ENCODE measurements around the gene HHAT.
"Not testable (repeated sequence)": the region's sequence is repeated elsewhere in the genome, so short reads cannot be mapped to it uniquely, and the experiment has no call there.

The HHAT gene

DNA sequence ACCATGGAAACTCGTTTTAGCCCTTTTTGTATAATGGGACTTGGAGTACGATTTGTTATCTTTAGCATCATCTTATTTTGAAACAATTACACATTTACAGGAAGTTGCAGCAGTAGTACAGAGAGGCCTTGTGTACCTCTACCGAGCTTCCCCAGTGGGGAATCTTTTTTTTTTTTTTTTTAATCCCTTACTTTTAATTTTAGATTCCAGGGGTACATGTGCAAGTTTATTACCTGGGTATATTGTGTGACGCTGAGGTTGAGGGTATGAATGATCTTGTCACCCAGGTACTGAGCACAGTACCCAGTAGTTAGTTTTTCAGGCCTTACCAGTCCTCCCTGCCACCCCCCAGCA, 45.9 kb downstream of the HHAT start:
- TF ChIP-seq GATA1 (IDR thresholded peaks at IDR 0.05; ENCODE audit: low read depth, low read length) (no peak), POLR2A (IDR thresholded peaks at IDR 0.05; ENCODE audit: low read length) (no peak)
- DNase-seq, result no peak

DNA sequence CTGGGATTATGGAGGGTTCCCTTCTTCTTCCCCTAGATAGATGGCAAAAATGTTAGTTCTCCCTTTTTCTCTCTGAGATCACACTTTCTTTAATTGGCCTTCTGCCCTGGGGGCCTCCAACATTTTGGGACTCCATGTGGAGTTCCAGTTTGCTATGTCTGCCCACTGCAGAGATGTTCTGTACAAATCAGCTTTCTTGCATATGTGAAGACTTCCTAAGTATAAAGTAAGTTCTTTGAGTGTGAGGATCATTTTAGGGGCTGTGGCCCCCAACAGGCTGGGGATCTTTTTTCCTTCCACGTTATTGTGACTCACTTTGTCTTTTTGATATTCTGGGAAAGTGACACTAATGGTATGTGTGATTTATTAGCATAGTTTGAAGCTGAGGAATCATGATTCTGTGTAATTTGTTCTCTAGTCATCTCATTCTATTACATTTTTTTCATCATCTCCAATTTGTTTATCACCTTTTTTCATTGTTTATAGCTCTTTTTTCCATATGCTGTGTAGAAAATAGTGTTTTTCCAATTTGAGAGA, 48.2 kb downstream of the HHAT start:
- DNase-seq, result no peak
- TF ChIP-seq POLR2A (IDR thresholded peaks at IDR 0.05; ENCODE audit: low read length), result no peak
- TF ChIP-seq GATA1 (IDR thresholded peaks at IDR 0.05; ENCODE audit: low read depth, low read length), result no peak

GRCh38 chr1:210377731-210378333, 49.1 kb downstream of the HHAT start:
- TF ChIP-seq POLR2A (IDR thresholded peaks at IDR 0.05; ENCODE audit: low read length) (no peak), GATA1 (IDR thresholded peaks at IDR 0.05; ENCODE audit: low read depth, low read length) (no peak)
- no peak for DNase-seq

GRCh38 chr1:210378736-210379135, 50.0 kb downstream of the HHAT start:
- TF ChIP-seq POLR2A (IDR thresholded peaks at IDR 0.05; ENCODE audit: low read length) (no peak), GATA1 (IDR thresholded peaks at IDR 0.05; ENCODE audit: low read depth, low read length) (no peak)
- no peak for DNase-seq

- TF ChIP-seq GATA1 (IDR thresholded peaks at IDR 0.05; ENCODE audit: low read depth, low read length), result no peak
- TF ChIP-seq POLR2A (IDR thresholded peaks at IDR 0.05; ENCODE audit: low read length), result no peak
- no peak for DNase-seq
Observed at GRCh38 chr1:210381934-210382333, 53.2 kb downstream of the HHAT start.

DNA sequence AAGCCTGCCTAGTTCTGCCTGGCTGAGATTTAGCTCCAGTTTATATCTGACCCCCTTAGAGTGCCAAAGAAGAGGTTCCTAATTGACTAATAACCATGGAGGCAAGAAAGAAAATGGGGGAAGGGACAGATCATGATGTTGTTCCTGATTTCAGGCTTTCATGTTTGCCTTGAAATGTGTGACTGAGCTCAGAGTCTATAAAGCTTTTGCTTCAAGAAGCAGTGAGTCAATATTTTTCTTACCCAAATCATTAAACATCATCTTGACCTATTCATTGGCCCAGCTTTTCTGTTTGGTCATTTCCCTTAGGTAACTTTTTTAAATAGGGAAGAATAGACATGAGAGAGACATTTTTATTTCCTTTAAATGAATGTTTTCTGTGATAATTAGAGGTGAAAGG, 55.9 kb downstream of the HHAT start:
- TF ChIP-seq GATA1 (IDR thresholded peaks at IDR 0.05; ENCODE audit: low read depth, low read length) (no peak), POLR2A (IDR thresholded peaks at IDR 0.05; ENCODE audit: low read length) (no peak)
- no peak for DNase-seq

GRCh38 chr1:210385228-210385627, 56.5 kb downstream of the HHAT start:
- TF ChIP-seq POLR2A (IDR thresholded peaks at IDR 0.05; ENCODE audit: low read length), result no peak
- TF ChIP-seq GATA1 (IDR thresholded peaks at IDR 0.05; ENCODE audit: low read depth, low read length), result no peak
- no peak for DNase-seq

GRCh38 chr1:210394281-210394821, 65.6 kb downstream of the HHAT start:
- no peak for DNase-seq
- no peak for TF ChIP-seq POLR2A (IDR thresholded peaks at IDR 0.05; ENCODE audit: low read length)
- TF ChIP-seq GATA1 (IDR thresholded peaks at IDR 0.05; ENCODE audit: low read depth, low read length), result no peak

- DNase-seq, result no peak
- TF ChIP-seq GATA1 (IDR thresholded peaks at IDR 0.05; ENCODE audit: low read depth, low read length) (no peak), POLR2A (IDR thresholded peaks at IDR 0.05; ENCODE audit: low read length) (no peak)
Observed at GRCh38 chr1:210396541-210396940, 67.8 kb downstream of the HHAT start.

DNA sequence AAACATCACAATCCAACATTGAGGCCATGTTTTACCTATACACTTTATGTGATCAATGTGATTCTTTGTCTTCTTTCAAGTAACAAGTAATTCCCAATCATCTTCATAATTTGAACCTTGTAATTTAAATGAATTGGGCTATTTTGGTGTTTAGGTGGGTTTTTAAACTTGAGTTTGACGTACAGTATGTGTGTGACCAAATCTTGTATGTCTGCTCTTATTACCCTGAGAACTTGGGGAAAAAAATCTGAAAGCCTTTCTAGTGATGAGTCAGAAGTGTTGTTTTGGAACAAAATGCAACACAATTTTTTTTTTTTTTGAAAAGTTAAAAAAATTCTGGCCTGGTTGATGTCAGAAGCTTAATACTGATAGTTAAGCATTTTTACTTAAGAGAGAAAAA, 68.5 kb downstream of the HHAT start:
- no peak for TF ChIP-seq POLR2A (IDR thresholded peaks at IDR 0.05; ENCODE audit: low read length)
- TF ChIP-seq GATA1 (IDR thresholded peaks at IDR 0.05; ENCODE audit: low read depth, low read length), result no peak
- DNase-seq, result no peak

DNA sequence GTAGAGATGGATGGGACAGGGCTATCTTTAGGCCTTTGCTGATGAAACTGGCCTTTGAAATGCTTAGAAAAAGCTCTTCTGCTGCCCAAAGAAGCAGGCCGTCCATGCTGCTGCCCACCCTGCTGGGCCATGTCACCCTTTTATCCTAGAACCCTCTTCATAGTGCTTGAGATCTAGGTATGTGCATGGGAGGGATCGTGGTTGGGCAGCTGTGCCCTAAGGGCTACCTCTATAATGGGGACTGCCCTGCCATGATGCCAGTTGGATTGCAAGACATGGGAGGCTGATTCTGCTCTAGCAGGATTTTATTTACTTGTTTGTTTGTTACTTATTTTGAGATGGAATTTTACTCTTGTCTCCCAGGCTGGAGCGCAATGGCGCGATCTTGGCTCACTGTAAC, 69.0 kb downstream of the HHAT start:
- TF ChIP-seq POLR2A (IDR thresholded peaks at IDR 0.05; ENCODE audit: low read length) (no peak), GATA1 (IDR thresholded peaks at IDR 0.05; ENCODE audit: low read depth, low read length) (no peak)
- no peak for DNase-seq

GRCh38 chr1:210398466-210398865, 69.8 kb downstream of the HHAT start:
- TF ChIP-seq GATA1 (IDR thresholded peaks at IDR 0.05; ENCODE audit: low read depth, low read length), result no peak
- no peak for DNase-seq

DNA sequence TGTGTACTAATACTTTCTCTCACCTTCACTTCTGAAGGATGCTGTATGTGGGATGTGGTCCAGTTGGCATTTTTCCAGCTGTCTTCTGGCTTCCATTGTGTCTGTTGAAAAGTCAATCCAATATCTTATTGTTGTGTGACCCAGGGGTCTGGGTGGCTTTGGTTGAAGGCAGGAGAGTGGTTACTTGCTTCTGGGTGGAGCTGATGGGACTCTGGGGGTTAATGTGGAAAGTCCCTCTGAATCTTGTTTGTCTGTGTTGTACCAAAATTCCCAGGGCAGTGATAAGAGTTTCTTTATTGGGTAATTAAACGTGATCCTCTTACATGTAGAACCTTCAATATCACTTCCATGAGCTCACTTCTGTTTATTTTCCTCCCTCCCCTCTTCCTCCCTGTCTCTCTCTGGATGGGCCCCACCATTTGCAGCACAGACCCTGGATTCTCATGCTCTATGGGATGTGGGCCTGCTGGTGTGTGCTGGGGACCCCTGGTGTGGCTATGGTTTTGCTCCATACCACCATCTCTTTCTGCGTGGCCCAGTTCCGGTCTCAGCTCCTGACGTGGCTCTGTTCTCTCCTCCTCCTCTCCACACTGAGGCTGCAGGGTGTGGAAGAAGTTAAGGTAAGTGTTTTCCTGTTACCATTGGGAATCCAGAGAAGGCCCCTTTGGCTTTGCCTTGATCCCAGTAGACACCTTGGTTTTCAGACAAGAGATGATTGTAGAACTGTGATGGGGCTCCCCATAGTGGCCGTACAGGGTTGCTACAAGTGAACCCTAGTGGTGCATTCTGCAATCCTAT, 71.5 kb downstream of the HHAT start:
- DNase-seq, result peak; percentile 15 to 40
- TF ChIP-seq POLR2A (IDR thresholded peaks at IDR 0.05; ENCODE audit: low read length), result no peak
- TF ChIP-seq GATA1 (IDR thresholded peaks at IDR 0.05; ENCODE audit: low read depth, low read length), result no peak

GRCh38 chr1:210402560-210402959, 73.9 kb downstream of the HHAT start:
- no peak for TF ChIP-seq POLR2A (IDR thresholded peaks at IDR 0.05; ENCODE audit: low read length)
- no peak for TF ChIP-seq GATA1 (IDR thresholded peaks at IDR 0.05; ENCODE audit: low read depth, low read length)
- DNase-seq, result no peak

- DNase-seq, result no peak
- TF ChIP-seq POLR2A (IDR thresholded peaks at IDR 0.05; ENCODE audit: low read length) (no peak), GATA1 (IDR thresholded peaks at IDR 0.05; ENCODE audit: low read depth, low read length) (no peak)
Observed at GRCh38 chr1:210405316-210405715, 76.6 kb downstream of the HHAT start.

DNA sequence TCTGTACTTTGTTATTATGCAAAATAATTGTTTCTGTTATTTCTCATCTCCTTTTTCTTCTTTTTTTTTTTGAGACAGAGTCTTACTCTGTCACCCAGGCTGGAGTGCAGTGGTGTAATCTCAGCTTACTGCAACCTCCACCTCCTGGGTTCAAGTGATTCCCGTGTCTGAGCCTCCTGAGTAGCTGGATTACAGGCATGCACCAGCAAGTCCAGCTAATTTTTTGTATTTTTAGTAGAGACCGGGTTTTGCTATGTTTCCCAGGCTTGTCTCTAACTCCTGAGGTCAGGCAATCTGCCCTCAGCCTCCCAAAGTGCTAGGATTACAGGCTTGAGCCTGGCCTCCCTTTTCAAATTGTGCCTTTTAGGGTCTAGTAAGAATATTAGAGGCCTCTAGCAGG, 77.6 kb downstream of the HHAT start:
- not testable (repeated sequence) for DNase-seq
